T-helper 1 cell treated with Interleukin-12 subunit alpha and Interleukin-12 subunit beta and Interleukin-4 antibody, amounts not matched to agents 30 μg/mL and 1 μg/mL, for 36 hours (primary cell): ENCODE results near the gene LRRC72.
A peak's percentile ranks its signal among the peaks of the same experiment; 100 is the strongest.

Source experiments
- H3K27ac Mint-ChIP-seq: one replicate; pipeline ENCODE4 v1.8.0; 2021; ENCODE audit warnings: mild to moderate bottlenecking, mixed read lengths
- H3K27me3 Mint-ChIP-seq: one replicate; pipeline ENCODE4 v1.8.0; 2021; ENCODE audit warnings: low read depth, mixed read lengths
- H3K36me3 Mint-ChIP-seq: one replicate; pipeline ENCODE4 v1.8.0; 2021; ENCODE audit warnings: low read depth, mixed read lengths
- H3K4me1 Mint-ChIP-seq: one replicate; pipeline ENCODE4 v1.8.0; 2021; ENCODE audit warnings: low read depth, mixed read lengths
- H3K4me3 Mint-ChIP-seq: one replicate; pipeline ENCODE4 v1.8.0; 2021; ENCODE audit warnings: mild to moderate bottlenecking, moderate library complexity, mixed read lengths
- H3K9me3 Mint-ChIP-seq: one replicate; pipeline ENCODE4 v1.8.0; 2021; ENCODE audit warnings: mixed read lengths

LRRC72 gene

GRCh38 chr7:16609842-16610450 is 83.3 kb downstream of the LRRC72 start:
- Mint-ChIP-seq H3K9me3 (no peaks in the 10 kb centered on the region), H3K27me3 (no peaks in the 10 kb centered on the region), H3K36me3 (peaks cover 11% of the 10 kb centered on the region), H3K4me3 (no peak overlapping the region), H3K27ac (no peak overlapping the region), H3K4me1 (peaks cover 2% of the 10 kb centered on the region)

- H3K4me1 Mint-ChIP-seq, result peaks cover 2% of the 10 kb centered on the region
- H3K27me3 Mint-ChIP-seq, result no peaks in the 10 kb centered on the region
- no peaks in the 10 kb centered on the region for H3K9me3 Mint-ChIP-seq
- peaks cover 11% of the 10 kb centered on the region for H3K36me3 Mint-ChIP-seq
- no peak overlapping the region for H3K27ac Mint-ChIP-seq
- no peak overlapping the region for H3K4me3 Mint-ChIP-seq
These were observed 85.1 kb downstream of the LRRC72 start for GRCh38 chr7:16611711-16612110.

DNA sequence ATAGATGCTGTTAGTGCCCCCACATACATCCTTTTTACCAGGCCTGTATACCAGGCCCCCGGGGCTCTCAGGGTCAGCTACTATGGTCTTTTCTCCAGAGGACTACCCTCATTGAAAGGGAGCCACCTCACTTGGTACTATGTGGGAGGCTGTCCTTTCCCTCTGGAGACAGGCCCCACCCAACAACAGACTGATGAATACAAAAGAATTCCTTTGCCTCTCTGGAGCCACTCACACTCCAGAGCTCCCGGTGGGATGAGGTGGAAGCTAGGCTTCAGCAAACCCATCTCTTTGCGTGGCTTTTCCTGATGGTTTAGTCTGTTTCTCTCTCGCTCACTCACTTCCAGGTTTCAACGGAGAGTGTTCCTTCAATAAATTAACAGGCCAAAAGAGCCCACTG is 88.6 kb downstream of the LRRC72 start:
- Mint-ChIP-seq H3K27ac (no peak overlapping the region), H3K9me3 (no peaks in the 10 kb centered on the region), H3K4me3 (no peak overlapping the region), H3K36me3 (peaks cover 15% of the 10 kb centered on the region), H3K4me1 (peaks cover 11% of the 10 kb centered on the region), H3K27me3 (no peaks in the 10 kb centered on the region)

GRCh38 chr7:16616122-16616521 is 89.5 kb downstream of the LRRC72 start:
- Mint-ChIP-seq H3K27ac (no peak overlapping the region), H3K4me1 (peaks cover 12% of the 10 kb centered on the region), H3K9me3 (no peaks in the 10 kb centered on the region)

GRCh38 chr7:16616542-16616941 is 89.9 kb downstream of the LRRC72 start:
- H3K27me3 Mint-ChIP-seq, result no peaks in the 10 kb centered on the region
- H3K36me3 Mint-ChIP-seq, result peaks cover 20% of the 10 kb centered on the region
- peaks cover 12% of the 10 kb centered on the region for H3K4me1 Mint-ChIP-seq
- no peak overlapping the region for H3K4me3 Mint-ChIP-seq
- H3K27ac Mint-ChIP-seq, result no peak overlapping the region
- no peaks in the 10 kb centered on the region for H3K9me3 Mint-ChIP-seq

More at GRCh38 chr7:16616122-16616521, 89.5 kb downstream of the LRRC72 start:
- Mint-ChIP-seq H3K4me3 (no peak overlapping the region), H3K27me3 (no peaks in the 10 kb centered on the region), H3K36me3 (peaks cover 18% of the 10 kb centered on the region)

DNA sequence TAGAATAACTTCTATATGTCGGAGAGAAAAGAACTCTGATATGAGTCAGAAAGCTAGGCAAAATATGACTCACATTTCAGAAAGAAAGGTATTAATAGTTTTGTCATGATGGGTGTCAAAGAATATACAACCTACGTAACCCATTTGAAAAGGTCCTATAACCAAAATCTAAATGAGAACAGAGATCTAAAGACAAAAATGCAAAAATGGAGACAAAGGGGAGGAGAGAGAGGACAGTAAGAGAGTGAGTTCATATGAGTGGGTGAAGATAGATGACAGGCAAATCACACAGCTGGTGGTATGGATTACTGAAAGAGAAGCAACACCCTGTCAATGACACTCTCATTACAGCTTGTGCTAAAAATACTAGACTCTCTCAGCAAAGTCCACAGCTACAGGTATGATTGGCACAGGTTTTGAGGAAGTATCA is 93.4 kb downstream of the LRRC72 start:
- Mint-ChIP-seq H3K36me3 (peaks cover 19% of the 10 kb centered on the region), H3K27ac (peak overlapping the region; percentile 62), H3K27me3 (no peaks in the 10 kb centered on the region), H3K4me3 (no peak overlapping the region), H3K9me3 (no peaks in the 10 kb centered on the region), H3K4me1 (peaks cover 12% of the 10 kb centered on the region)

- H3K4me3 Mint-ChIP-seq, result no peak overlapping the region
- H3K9me3 Mint-ChIP-seq, result no peaks in the 10 kb centered on the region
- no peak overlapping the region for H3K27ac Mint-ChIP-seq
- H3K4me1 Mint-ChIP-seq, result no peaks in the 10 kb centered on the region
- H3K27me3 Mint-ChIP-seq, result no peaks in the 10 kb centered on the region
- peaks cover 4% of the 10 kb centered on the region for H3K36me3 Mint-ChIP-seq
These were observed 99.8 kb downstream of the LRRC72 start for GRCh38 chr7:16626388-16626787.

GRCh38 chr7:16627236-16627635 is 100.6 kb downstream of the LRRC72 start:
- H3K36me3 Mint-ChIP-seq, result peaks cover 5% of the 10 kb centered on the region
- H3K4me3 Mint-ChIP-seq, result no peak overlapping the region
- no peaks in the 10 kb centered on the region for H3K4me1 Mint-ChIP-seq
- no peaks in the 10 kb centered on the region for H3K9me3 Mint-ChIP-seq
- H3K27ac Mint-ChIP-seq, result no peak overlapping the region
- no peaks in the 10 kb centered on the region for H3K27me3 Mint-ChIP-seq

DNA sequence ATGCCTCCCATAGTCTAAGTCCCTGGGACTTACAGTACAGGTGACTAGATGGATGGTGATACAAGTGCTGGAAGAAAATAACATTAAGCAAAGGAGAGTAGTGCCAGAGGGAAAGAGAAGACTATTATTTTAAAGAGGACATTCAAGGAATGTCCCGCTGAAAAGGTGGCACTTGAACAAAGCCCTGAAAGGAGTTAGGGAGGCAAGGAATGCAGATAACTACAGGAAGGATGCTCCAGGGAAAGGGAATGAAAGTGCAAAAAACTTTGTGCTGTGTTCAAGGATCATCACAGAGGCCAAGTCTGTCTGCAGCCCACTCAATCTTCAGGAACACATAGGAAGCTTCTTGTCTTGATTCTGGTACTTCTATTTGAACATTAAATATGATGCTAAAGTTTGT is 104.0 kb downstream of the LRRC72 start:
- Mint-ChIP-seq H3K36me3 (peaks cover 7% of the 10 kb centered on the region), H3K27me3 (no peaks in the 10 kb centered on the region), H3K4me1 (no peaks in the 10 kb centered on the region), H3K9me3 (no peaks in the 10 kb centered on the region), H3K4me3 (no peak overlapping the region), H3K27ac (no peak overlapping the region)
